ENCODE data around the gene GSN.

Gene GSN

DNA sequence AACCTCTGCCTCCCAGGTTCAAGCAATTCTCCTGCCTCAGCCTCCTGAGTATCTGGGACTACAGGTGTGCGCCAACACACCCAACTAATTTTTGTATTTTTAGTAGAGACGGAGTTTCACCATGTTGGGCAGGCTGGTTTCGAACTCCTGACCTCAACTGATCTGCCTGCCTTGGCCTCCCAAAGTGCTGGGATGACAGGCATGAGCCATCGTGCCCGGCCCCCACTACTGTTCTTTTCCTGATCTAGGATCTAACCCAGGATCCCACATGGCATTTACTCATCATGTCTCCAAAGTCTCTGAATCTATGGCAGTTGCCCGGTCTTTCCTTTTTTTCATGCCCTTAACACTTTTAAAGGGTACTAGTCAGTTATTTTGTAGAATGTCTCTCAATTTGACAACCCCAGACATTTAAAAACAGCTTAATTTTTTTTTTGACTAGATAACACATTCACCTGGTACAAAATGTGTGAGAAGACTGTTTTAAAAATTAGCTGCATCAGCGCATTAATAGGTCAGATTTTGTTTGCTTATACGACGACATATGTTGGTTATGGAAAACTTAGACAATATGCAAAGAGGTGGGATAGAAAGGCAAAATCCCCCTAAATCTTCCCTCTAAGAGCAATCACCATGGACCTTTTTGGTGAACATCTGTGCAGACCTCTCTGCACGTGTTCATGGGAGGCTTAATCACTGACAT, 55.6 kb downstream of the GSN start:
- no peak for DNase-seq (ENCODE audit: low spot score)

DNA sequence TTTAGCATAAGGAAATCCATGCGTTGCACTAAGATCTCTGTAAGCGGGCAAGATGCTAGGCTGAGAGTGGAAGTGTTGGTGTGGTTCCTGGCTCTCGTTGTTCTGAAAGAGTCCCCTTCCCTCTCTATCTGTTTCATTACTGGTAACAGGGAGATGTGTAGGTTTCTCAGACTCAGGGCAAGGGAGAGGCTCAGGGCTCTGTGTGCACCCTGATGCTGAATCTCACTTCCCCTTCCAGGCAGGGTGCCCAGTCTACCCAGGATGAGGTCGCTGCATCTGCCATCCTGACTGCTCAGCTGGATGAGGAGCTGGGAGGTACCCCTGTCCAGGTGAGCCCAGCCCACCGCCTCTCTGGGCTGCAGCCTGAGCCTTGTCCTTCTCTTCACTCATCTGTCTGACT, 56.4 kb downstream of the GSN start:
- DNase-seq (ENCODE audit: low spot score) = no peak

DNA sequence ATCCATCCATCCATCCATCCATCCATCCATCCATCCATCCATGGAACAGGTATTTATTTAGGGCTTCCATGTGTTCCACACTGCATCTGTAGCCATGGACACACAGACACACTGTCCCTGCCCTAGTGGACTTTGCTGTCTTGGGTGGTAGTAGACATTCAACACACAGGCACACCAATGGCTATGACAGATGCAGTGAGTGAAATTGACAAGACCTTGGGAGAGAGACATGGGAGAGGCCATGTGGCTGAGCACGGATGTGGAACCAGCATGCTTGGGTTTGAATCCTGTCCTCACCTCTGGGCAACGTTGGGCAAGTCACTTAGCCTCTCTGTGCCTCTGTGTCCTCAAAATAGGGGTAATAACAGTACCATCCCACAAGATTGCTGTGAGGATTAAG, 56.8 kb downstream of the GSN start:
- DNase-seq (ENCODE audit: low spot score) = no peak

DNA sequence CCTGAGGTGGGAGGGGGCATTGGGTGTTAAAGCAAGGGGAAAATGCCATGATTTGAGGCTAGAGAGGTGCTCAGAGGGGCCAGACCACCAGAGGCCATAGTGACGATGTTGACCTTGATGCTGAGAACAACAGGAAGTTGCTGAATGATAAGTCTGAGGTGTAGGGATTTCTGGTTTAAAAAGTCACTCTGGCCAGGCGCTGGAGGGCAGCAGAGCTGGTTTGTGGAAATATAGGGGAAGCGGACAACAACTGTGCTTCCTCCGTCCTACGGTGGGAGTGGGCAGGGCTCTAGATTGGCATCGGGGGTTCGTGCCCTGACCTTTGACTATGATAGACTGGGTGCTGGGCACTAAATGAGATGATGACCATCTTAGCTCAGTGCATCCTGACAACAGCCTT, 57.4 kb downstream of the GSN start:
- DNase-seq (ENCODE audit: low spot score) = no peak

DNA sequence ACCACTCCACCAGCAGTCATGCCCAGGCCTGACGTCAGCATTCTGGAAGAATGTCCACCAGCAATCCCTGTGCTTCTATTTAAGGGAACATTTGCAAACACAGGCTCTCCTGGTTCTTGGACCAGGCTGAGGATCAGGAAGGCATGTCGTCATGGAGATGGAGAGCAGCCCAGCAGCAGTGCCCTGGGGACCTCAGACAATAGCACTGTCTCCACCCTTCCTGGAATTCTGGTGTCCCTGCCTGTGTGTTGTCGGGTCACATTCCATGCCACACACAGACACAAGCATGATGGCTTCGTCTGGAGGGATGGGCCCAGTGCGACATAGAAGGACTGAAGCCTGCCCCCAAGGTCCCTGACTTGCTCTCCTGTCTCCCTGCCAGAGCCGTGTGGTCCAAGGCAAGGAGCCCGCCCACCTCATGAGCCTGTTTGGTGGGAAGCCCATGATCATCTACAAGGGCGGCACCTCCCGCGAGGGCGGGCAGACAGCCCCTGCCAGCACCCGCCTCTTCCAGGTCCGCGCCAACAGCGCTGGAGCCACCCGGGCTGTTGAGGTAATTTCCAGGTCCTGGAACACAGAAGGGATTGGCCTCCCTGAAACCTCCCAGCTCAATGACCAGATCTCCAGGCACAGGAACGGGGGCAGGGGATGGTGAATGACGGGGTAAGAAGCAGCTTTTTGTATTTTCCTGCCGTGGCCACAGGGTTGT, 58.3 kb downstream of the GSN start:
- peak; percentile 55 for DNase-seq (ENCODE audit: low spot score)

DNA sequence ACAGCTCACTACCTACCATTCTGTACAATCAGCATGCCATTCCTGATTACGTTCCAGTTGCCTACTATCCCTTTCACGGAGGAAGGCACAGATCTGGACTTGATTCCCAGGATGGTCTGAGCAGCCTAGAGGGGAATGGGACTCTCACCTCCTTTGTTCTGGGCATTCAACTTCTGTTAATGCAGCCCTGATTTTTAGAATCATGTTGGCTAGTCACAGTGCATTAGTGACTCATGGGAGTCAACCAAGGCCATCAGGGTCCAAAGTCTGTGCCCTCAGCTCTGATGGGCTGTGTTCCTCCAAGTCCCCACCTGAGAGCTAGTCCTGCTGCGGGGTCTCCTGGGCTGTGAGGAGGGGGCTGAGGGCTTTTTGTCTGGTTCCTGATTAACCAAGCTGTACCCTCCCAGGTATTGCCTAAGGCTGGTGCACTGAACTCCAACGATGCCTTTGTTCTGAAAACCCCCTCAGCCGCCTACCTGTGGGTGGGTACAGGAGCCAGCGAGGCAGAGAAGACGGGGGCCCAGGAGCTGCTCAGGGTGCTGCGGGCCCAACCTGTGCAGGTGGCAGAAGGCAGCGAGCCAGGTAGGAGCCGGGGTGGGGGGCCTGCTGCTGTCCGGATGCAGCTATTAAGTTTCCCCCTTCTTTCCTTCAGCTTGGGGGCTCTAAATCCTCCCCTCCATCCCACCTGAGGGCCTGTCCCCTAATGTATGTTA, 59.1 kb downstream of the GSN start:
- DNase-seq (ENCODE audit: low spot score) = no peak

DNA sequence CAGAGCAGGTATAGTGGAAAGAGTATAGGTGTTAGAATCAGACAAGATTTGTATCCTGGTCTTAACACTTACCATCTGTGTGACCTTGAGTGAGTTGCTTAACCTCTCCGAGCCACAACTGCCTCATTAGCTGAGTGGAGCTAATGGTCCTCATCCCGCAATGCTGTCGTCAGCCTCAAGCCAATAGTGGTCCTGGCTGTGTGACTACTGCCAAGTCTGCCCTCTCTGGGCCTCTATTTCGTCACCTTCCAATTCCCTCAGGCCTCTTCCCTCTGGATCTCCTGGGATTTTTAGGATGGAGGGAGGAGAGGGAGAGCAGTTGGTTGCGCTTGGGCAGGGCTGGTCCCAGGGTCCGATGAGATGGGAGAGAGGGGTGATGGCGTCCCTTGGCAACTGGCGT, 60.5 kb downstream of the GSN start:
- DNase-seq (ENCODE audit: low spot score) = no peak

DNA sequence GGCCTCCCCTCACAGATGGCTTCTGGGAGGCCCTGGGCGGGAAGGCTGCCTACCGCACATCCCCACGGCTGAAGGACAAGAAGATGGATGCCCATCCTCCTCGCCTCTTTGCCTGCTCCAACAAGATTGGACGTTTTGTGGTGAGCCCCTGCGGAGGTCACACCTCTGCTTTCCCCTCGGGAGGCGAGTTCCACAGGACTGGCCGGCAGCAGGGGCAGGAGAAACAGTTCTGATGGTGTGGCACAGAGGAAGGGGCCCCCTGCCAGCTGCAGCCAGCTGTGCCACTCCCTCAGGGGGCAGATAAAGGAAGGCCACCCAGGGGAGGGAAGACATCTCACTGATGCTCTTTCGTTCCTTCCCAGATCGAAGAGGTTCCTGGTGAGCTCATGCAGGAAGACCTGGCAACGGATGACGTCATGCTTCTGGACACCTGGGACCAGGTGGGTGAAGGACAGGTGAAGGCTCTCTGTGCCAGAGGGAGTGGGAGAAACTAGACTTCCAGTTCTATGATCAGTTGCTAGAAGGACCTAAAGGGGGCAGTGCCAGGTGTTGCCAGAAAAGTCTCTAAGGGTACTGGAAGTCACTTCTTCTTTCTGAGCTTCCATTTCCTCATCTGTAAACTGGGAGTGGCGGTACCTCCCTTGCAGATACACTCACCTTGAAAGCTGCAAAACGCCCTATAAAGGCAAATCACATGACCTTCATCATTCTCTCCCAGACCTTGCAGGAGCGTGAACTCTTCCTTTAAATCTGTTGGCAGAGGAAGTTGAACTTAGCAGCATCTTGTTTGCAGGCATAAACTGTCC, 61.1 kb downstream of the GSN start:
- no peak for DNase-seq (ENCODE audit: low spot score)

DNA sequence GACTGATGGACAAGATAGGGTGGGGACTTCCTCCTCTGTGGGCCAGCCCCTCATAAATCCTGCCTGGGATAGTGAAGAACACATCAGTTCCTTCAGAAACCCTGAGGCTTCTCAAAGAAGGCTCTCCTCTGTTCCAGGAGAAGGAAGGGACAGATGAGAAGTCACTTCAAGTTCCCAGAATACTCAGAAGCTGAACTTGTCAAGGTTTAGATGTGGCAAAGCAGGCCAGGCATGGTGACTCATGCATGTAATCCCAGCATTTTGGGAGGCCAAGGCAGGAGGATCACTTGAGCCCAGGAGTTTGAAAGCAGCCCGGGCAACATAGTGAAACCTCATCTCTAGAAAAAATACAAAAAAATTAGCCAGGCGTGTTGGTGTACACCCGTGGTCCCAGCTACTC, 63.6 kb downstream of the GSN start:
- DNase-seq (ENCODE audit: low spot score) = no peak

DNA sequence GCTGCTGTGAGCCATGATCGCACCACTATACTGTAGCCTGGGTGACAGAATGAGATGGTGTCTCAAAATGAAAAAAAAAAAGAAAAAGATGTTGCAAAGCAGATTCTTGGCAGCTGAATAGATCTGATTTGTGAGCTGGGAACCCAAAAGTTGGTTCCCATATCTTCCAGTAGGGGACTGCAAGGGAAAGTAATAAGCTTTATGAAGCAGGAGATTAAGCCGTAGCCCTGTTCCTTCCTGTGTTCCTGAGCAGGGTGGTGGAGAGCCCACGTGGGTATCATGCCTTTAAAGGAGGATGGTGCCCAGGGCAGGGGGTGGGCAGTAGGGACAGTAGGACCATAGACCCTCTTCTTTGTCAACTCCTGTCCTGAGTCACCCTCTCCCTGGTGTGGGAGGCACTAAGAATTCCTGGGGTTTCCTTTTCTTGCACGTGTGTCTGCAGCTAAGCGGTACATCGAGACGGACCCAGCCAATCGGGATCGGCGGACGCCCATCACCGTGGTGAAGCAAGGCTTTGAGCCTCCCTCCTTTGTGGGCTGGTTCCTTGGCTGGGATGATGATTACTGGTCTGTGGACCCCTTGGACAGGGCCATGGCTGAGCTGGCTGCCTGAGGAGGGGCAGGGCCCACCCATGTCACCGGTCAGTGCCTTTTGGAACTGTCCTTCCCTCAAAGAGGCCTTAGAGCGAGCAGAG, 64.2 kb downstream of the GSN start:
- no peak for DNase-seq (ENCODE audit: low spot score)

DNA sequence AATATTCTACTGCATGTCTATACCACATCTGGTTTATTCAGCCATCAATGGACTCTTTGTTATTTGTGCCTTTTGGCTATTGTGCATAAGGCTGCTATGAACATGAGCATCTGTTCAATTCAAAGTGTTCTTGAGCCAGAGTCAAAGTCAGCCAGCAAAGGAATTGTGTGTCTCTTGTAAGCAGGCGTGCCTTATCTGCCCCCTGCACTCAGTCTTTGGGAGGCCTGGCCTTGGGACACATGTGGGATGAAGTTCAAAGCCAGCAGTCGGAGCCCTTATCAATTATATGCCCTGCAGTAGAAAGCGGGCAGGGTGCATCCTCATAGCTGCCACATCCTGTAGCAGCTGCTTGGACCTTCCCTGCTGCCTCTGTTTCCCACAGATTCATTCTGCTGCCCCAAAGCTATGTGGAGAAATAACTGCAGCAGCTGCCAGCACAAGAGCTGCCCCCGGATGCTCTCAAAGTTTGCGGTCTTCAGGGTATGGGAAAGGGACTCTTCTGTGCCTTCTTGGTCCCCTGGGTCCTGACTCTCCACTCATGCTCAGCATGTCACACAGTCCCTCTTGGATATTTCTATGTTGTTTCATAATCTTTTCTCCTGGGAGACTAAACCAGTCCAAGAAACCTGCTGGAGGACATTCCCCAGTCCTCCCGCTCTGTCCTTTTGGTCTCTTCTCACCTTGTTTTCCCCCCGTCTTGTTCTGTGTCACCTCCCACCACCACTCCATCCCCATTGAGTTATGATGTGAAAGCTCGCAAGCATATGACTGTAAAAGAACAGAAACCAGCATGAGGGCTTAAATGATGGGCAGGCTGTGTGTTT, 66.2 kb downstream of the GSN start:
- no peak for DNase-seq (ENCODE audit: low spot score)

DNA sequence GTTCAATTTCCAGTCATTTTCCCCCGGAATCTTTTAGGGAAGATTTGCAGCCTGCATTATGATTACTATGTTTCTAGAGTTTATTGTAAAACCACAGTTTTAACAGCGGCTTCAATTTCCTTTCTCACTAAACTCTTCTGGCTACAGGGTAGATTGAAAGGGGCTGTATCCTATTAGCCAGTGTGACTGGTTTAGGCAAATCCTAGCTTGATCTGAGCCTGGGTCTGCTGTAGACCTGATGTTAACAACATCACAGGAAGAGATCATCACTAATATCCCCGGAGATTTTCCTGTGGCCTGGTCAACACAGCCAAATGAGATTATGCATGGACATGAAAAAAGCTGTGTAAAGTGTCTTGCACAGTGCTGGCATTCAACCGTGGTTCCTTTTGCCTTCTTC, 68.7 kb downstream of the GSN start:
- no peak for DNase-seq (ENCODE audit: low spot score)

DNA sequence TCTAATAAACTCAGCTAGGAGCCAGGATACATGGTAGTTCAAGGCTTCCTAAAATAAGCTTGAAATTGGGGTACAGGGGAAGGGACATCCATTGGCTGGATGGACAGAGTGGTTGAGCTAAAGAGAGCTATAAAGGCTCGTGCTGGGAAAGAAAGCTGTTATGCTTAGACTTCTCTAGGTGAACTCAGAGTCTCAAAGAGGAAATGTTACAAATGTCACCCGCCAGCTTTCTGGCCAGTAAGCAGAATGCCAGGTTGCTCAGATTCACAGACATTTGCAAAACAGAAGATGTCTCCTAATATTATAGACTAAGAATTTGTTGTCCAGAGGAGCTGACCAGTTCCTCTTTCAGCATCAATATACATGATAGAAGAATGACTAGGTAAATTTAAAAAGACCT, 71.5 kb downstream of the GSN start:
- DNase-seq (ENCODE audit: low spot score) = no peak

DNA sequence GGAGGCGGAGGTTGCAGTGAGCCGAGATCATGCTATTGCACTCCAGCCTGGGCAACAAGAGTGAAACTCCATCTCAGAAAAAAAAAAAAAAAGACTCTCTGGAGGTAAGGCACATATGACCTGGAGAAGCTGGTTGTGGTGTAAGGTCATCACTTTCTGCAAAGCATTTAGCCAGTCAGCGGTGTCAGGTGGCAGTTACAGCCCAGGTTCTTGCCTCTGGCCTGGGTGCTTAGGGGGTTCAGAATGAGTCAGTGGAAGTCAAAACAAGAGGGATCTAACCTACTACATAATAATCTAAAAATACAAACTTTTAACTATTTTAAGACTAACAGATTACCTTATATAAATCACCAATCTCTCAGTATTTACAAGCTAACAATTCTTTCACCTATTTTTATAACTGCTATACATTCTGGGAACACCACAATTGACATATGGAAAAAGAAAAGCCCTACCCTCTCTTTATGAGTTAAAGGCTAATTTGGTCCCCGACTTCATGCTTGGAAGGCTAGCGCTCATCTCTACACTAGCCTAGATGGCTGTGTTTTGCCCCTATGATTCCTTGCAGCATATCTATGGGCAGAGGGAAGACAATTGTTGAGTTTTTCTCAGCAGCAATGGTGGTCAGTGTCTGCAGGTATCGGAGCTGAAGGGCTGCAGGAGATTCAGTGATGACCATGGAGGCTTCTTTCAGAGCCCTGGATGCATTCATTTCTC, 72.9 kb downstream of the GSN start:
- no peak for DNase-seq (ENCODE audit: low spot score)

DNA sequence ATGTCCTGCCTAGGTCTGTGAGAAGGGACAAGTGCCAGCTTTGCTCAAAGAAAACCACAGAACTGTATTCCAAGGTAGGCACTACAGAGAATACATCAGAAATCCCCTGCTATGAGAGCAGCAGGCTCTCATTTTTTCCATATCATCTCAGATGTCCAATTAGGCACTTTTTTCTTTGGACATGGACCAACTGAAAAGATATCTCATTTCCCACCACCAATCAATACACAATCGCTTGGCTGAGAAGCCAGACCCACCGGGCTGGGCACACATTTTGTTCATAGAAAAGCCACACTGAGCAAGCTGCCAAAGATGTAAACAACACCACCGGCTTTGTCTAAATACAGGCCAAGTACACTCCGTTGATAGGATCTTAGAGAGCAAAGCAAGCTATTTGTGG, 76.2 kb downstream of the GSN start:
- DNase-seq (ENCODE audit: low spot score) = no peak

DNA sequence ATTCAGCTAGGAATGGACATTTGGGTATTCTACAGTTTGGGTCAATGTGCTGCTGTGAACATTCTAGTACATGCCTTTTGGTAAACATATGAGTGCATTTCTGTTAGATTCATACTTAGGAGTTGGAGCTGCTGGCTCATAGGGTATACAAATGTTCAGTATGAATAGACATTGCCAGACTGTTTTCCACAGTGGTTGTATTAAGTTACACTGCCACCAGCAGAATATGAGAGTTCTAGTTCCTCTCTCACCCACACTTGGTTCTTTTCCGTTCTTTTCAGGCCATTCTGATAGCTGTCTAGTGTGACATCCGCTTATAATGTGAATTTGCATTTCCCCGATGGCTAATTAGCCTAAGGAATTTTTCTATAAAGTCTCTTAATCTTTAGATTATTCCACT, 77.1 kb downstream of the GSN start:
- no peak for DNase-seq (ENCODE audit: low spot score)

DNA sequence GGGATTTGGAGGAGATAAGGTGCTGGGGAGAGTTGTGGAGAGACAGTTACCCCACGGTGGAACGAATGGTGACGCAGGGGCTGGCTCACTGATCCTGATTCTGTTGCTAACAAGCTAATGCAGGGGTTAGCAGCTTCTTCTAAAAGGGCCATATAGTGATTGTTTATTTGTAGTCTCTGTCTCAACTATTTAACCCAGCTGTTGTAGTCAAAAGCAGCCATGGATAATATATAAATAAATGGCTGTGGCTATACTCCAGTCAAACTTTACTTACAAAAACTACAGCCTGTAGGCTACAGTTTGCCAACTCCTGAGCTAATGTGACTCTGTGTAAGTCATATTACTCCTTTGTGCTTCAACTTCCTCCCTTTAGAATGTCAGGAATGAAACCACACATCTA, 80.3 kb downstream of the GSN start:
- no peak for DNase-seq (ENCODE audit: low spot score)

DNA sequence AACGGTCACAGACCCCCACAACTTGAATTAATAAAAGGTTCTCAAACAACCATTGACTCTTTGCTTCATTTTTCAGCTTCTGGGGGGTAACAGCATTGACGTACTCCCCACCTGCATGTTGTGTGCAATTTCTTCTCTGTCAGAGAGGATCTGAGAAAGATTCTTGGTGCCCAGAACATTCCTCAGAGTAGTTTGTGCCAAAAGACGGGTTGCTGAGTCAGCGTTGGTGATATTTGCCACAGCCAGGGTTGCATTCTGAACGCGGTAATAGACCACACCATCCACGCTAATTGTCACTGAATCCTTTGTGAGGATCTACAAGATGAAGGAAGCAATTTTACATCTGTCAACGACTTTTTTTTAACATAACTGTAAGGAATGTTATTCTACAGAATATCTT, 81.0 kb downstream of the GSN start:
- DNase-seq (ENCODE audit: low spot score) = no peak

DNA sequence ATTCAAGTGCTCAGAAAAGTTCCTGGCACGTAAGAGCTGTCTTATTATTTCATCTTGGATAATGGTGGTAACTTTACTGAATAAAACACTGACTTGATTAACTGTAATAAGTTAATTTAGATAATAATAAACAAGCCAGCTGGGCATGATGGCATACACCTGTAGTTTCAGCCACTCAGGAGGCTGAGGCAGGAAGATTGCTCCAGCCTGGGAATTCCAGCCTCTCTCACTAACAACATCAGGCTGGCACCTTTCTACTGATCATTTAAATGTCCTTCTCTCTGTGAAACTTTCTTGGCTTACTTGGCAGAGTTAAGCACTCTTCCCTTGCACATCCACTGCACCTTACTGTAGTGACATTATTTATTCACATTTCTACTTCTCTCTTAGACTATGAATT, 82.1 kb downstream of the GSN start:
- no peak for DNase-seq (ENCODE audit: low spot score)

DNA sequence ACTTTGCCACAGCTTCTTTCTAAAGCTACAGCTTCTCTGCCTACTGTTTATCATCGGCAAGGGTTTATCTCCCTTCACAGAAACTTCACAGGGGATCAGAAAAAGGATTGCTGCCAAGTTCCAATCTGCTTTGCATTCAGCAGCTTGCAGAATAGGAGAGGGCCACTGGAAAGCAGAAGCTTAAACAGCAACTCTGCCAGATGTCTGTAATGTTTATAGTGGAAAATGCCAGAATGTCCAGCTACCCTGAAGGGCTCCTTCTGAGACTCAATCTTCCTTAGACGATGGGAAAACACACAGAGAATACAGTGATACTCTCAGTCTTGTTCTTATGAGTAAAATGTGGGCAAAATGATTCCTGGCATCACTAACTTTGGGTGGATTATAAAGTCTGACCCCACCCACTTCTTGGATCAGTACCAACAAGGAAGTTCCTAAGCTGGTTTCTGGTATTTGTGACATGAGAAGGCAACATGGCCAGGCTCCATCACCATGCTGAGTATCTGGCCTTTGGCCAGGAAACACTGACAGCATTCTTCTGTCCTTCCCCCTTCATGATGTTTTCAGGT, 83.1 kb downstream of the GSN start:
- peak; percentile 64 for DNase-seq (ENCODE audit: low spot score)
